22Rv1 (cell line): ENCODE data around the gene EPN2.

Experiments
- H3K27ac ChIP-seq: fragments of 450-650 bp; 2 replicates; pipeline ENCODE4 v1.5.1; 2017
- ZFX ChIP-seq: fragments of 450-650 bp; IDR thresholded peaks from 2 replicates; pipeline ENCODE4 v1.6.1; 2017; ENCODE audit warnings: antibody characterized with exemption, borderline replicate concordance
- TF ChIP-seq, protein P1 (sequence below): fragments of 450-650 bp; IDR thresholded peaks from 2 replicates; pipeline ENCODE4 v1.5.1; 2017; ENCODE audit warnings: mild to moderate bottlenecking

The EPN2 gene

DNA sequence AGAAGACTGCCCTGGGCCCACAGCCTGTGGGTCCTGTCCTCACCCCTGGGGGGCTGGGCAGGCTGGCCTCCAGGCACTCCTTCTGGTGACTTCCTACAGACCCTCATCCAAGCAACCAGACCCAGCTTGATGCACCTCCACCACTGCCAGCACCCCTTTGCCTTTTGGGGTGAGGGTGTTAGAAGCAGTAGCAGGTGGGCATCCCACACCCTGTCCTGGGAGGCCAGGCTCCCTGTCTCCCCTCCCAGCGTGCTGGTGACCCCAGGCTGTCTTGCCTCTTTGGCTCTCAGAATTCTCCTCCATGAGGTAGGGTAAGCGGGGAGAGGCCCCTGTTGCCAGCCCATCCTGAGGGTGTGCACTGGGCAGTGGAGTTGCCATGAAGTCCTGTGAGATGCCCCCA is 92.0 kb downstream of the EPN2 start:
- no peak for TF ChIP-seq ZFX
- TF ChIP-seq, protein P1, sequence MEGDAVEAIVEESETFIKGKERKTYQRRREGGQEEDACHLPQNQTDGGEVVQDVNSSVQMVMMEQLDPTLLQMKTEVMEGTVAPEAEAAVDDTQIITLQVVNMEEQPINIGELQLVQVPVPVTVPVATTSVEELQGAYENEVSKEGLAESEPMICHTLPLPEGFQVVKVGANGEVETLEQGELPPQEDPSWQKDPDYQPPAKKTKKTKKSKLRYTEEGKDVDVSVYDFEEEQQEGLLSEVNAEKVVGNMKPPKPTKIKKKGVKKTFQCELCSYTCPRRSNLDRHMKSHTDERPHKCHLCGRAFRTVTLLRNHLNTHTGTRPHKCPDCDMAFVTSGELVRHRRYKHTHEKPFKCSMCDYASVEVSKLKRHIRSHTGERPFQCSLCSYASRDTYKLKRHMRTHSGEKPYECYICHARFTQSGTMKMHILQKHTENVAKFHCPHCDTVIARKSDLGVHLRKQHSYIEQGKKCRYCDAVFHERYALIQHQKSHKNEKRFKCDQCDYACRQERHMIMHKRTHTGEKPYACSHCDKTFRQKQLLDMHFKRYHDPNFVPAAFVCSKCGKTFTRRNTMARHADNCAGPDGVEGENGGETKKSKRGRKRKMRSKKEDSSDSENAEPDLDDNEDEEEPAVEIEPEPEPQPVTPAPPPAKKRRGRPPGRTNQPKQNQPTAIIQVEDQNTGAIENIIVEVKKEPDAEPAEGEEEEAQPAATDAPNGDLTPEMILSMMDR: no peak
- H3K27ac ChIP-seq: no peak overlapping the region

DNA sequence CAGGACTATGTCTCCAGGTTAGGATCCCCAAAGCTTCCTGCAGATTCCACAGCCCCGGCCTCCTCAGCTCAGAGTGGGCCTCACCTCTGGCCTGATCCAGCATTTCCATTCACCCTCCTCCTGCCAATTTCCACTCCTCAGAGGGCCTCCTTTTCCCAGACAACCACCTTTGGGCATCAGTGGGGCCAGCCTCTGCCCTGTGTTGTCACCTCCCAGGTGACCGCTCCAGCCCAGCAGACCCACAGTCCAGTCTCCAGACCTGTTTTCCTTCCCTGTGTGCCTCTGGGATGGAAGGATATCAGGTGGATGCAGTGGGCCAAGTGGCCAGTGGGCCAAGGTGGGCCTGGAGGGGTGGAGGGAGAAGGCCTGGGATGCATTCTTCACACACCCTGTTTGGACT is 92.7 kb downstream of the EPN2 start:
- H3K27ac ChIP-seq: no peak overlapping the region
- TF ChIP-seq ZFX: no peak
- TF ChIP-seq, protein P1: no peak

DNA sequence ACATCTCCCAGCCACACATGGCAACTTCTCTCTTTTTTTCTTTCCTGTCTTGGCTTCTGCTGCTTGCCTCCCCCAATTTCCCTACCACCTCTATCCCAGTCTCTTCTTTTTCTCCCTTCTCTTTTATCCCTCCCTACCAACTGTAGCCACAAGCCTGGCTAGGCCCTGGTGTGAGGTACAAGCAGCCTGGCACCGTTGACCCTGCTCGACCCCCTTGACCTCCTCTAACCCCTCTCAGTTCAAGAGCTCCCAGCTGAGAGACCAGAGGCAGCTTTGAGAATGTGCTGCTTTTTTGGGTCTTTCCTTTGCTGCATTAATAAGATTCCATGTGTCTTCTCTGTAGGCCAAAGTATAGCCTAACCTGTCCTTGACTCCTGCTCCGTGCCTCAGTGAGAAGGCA is 93.1 kb downstream of the EPN2 start:
- H3K27ac ChIP-seq: no peak overlapping the region
- no peak for TF ChIP-seq ZFX
- TF ChIP-seq, protein P1: no peak

DNA sequence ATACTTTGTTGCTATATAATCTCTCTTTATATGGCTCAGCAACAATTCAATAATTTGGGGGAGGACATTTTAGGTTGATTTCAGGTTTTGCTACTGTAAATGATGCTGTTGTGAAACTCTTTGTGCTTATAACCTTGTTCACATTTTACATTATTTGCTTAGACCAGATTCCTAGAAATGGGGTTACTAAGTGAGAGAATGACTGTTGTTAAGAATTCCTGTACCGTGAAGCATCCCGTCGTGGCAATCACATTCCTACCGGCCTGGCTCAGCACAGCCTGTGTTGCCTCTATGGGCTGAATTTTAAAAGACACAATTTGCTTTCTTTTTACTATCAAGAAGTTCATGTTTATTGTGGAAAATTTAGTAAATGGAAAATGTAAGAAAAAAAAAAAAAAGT is 94.0 kb downstream of the EPN2 start:
- no peak for TF ChIP-seq ZFX
- TF ChIP-seq, protein P1: no peak
- H3K27ac ChIP-seq: no peak overlapping the region

DNA sequence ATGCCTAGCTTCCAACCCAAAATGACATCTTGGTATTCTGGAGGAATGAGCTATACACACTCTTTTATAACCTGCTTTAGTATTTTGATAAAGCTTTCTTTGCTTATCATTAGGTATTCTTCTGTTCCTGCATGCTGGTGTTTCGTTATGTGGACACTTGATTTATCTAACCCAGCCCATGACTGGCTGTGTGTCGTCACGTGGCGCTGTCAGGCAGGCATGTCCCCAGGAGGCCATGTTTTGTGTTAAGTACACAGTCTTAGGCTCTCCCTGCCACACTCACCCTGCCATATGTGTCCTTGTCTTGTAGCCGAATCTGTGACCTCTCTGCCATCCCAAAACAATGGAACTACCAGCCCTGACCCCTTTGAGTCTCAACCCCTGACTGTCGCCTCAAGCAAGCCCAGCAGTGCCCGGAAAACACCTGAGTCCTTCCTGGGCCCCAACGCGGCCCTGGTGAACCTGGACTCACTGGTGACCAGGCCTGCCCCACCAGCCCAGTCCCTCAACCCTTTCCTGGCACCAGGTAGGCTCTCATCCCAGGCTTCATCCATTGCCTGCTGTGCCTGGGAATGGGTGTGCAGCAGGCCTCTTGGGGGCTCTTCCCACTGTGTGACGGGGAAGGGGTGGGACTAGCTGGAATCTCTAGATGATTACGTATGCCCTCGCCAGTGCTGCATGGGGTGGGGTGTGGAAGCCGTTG is 94.5 kb downstream of the EPN2 start:
- H3K27ac ChIP-seq: no peak overlapping the region
- TF ChIP-seq ZFX: no peak
- TF ChIP-seq, protein P1: no peak

DNA sequence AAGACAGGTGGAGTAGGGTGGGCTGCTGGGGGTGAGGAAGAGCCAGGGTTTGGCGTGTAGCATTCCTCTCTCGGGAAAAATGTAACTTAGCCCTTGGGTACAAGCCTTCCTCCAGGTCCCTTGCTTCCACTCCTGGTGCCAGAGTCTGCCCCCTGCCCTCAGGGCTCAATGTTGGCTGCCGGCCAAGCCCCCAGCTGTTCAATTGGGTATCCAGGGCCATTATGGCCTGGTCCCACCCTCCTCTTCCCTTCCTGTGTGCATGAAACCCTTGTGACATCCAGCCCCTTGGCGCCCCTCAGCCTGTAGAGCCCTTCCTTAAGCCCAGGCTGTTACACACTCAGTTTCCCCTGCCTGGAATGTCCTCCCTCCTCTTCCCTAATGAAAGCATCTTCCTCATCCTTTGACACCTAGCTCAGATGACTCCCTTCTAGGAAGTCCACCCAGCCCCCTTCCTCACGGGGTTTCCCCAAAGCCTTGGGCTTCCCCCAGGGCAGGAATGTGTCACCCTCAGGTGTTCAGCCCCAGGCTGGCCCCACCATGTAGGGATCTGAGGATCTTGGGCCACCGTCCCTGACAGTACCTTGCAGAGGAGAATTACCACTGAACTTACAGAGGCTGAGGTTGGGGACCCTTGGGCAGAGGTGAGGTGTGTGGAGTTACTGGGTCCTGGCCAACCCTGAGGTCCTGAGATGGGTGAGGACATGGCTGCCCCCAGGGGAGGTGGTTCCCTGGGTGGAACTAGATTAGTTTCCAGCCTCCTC is 95.4 kb downstream of the EPN2 start:
- no peak overlapping the region for H3K27ac ChIP-seq
- TF ChIP-seq ZFX: no peak
- TF ChIP-seq, protein P1: no peak

DNA sequence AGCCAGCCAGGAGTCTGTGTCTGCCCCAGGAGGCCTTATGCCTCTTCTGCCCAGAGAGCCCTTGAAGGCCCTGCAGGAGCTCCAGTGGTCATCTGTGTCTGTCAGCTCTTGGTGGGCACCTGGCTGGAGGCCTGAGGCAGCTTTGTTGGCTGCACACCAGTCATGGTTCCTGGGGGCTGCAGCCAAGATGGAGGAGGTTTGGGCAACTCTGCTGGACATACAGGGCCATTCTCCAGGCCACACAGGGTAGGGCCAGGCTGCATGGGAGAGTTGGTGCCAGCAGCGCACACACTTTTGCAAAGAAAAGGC is 95.9 kb downstream of the EPN2 start:
- H3K27ac ChIP-seq: no peak overlapping the region
- no peak for TF ChIP-seq ZFX
- TF ChIP-seq, protein P1: no peak
